Ramos (cell line): ENCODE data around the gene RHOXF1.
"Not testable (repeated sequence)": the region's sequence is repeated elsewhere in the genome, so short reads cannot be mapped to it uniquely, and the experiment has no call there.

Experiments
- in situ Hi-C: fragments of 300-500 bp; cut with MboI; formaldehyde crosslinking; loops from one replicate; pipeline ENCODE4 v1.14.3; 2022; ENCODE audit warnings: low sequenced_read_pairs; ENCODE audit not compliant: unreplicated experiment

The RHOXF1 gene

GRCh38 chrX:120115438-120115963 lies at the start of gene RHOXF1:
Gene RHOXF1 (minus strand): TSS chrX:120115913. CDS start chrX:120115862, 51 bp downstream.
- in situ Hi-C loops: loop anchor here (25.0 kb wide), 1 partner anchor 122 kb away; no protein-coding TSS in a partner anchor

- in situ Hi-C loops: not testable (repeated sequence)
Observed at GRCh38 chrX:120159086-120159485, 43.4 kb upstream of the RHOXF1 start.

- in situ Hi-C loops: not testable (repeated sequence)
Observed at GRCh38 chrX:120158313-120158712, 42.6 kb upstream of the RHOXF1 start, which contains the start of gene RHOXF2. Gene RHOXF2 (plus strand): TSS chrX:120158613. CDS start chrX:120158751, 138 bp downstream.

- in situ Hi-C loops: not testable (repeated sequence)
Observed at GRCh38 chrX:120150109-120150744, 34.5 kb upstream of the RHOXF1 start.

GRCh38 chrX:120147537-120147936 lies 31.8 kb upstream of the RHOXF1 start:
- in situ Hi-C loops: no loop called here

GRCh38 chrX:120146323-120146722 lies 30.6 kb upstream of the RHOXF1 start:
- in situ Hi-C loops: not testable (repeated sequence)

- in situ Hi-C loops: no loop called here
Observed at GRCh38 chrX:120145295-120145925, 29.7 kb upstream of the RHOXF1 start.

- in situ Hi-C loops: no loop called here
Observed at GRCh38 chrX:120144178-120144844, 28.6 kb upstream of the RHOXF1 start.

- in situ Hi-C loops: no loop called here
Observed at GRCh38 chrX:120140293-120140981, 24.7 kb upstream of the RHOXF1 start.

GRCh38 chrX:120137439-120137838 lies 21.7 kb upstream of the RHOXF1 start:
- in situ Hi-C loops: no loop called here

GRCh38 chrX:120136840-120137239 lies 21.1 kb upstream of the RHOXF1 start:
- in situ Hi-C loops: no loop called here

GRCh38 chrX:120136128-120136527 lies 20.4 kb upstream of the RHOXF1 start:
- in situ Hi-C loops: no loop called here

GRCh38 chrX:120128306-120128846 lies 12.7 kb upstream of the RHOXF1 start:
- in situ Hi-C loops: not testable (repeated sequence)

- in situ Hi-C loops: no loop called here
Observed at GRCh38 chrX:120125444-120125843, 9.7 kb upstream of the RHOXF1 start.

GRCh38 chrX:120120223-120120622 lies 4.5 kb upstream of the RHOXF1 start:
- in situ Hi-C loops: loop anchor here (25.0 kb wide), 1 partner anchor 117 kb away; no protein-coding TSS in a partner anchor

- in situ Hi-C loops: loop anchor here (25.0 kb wide), 1 partner anchor 126 kb away; no protein-coding TSS in a partner anchor
Observed at GRCh38 chrX:120111611-120112010, 4.1 kb downstream of the RHOXF1 start.

GRCh38 chrX:120109378-120109777 lies 6.3 kb downstream of the RHOXF1 start:
- in situ Hi-C loops: loop anchor here (25.0 kb wide), 1 partner anchor 128 kb away; no protein-coding TSS in a partner anchor

- in situ Hi-C loops: loop anchor here (25.0 kb wide), 1 partner anchor 133 kb away; no protein-coding TSS in a partner anchor
Observed at GRCh38 chrX:120104707-120105106, 11.0 kb downstream of the RHOXF1 start.

- in situ Hi-C loops: loop anchor here (25.0 kb wide), 1 partner anchor 136 kb away; no protein-coding TSS in a partner anchor
Observed at GRCh38 chrX:120101057-120101456, 14.7 kb downstream of the RHOXF1 start.

- in situ Hi-C loops: loop anchor here (25.0 kb wide), 1 partner anchor 372 kb away; the partner anchor contains the start of gene LAMP2
Observed at GRCh38 chrX:120090208-120090607, 25.5 kb downstream of the RHOXF1 start.
